Retina (tissue), 1 donor: ENCODE data around the gene TMEM59.
A peak's percentile ranks its signal among the peaks of the same experiment; 100 is the strongest.
"Not testable (repeated sequence)": the region's sequence is repeated elsewhere in the genome, so short reads cannot be mapped to it uniquely, and the experiment has no call there.

Source experiments
- DNase-seq: peaks from one replicate; pipeline ENCODE4 v3.0.0-alpha.2; 2016

Gene TMEM59

GRCh38 chr1:54052934-54053744 lies at the start of gene TMEM59, which contains the start of gene TCEANC2:
TSS of gene TMEM59 (minus strand) at chr1:54053204. CDS start at chr1:54053188, 16 bp downstream.
TSS of gene TCEANC2 (plus strand) at chr1:54053608. CDS start at chr1:54054423, 815 bp downstream.
- peak; percentile 98 for DNase-seq

GRCh38 chr1:54100500-54100899 lies 47.5 kb upstream of the TMEM59 start:
- DNase-seq: no peak

GRCh38 chr1:54099061-54099610 lies 46.1 kb upstream of the TMEM59 start:
- DNase-seq: no peak

GRCh38 chr1:54096877-54097240 lies 43.9 kb upstream of the TMEM59 start:
- no peak for DNase-seq

- no peak for DNase-seq
Observed at GRCh38 chr1:54096227-54096876, 43.3 kb upstream of the TMEM59 start.

- no peak for DNase-seq
Observed at GRCh38 chr1:54095546-54096226, 42.7 kb upstream of the TMEM59 start.

- DNase-seq: not testable (repeated sequence)
Observed at GRCh38 chr1:54094730-54095105, 41.7 kb upstream of the TMEM59 start.

- no peak for DNase-seq
Observed at GRCh38 chr1:54094001-54094729, 41.2 kb upstream of the TMEM59 start.

GRCh38 chr1:54091666-54092065 lies 38.7 kb upstream of the TMEM59 start:
- no peak for DNase-seq

- no peak for DNase-seq
Observed at GRCh38 chr1:54088385-54088784, 35.4 kb upstream of the TMEM59 start.

GRCh38 chr1:54086754-54087153 lies 33.8 kb upstream of the TMEM59 start:
- no peak for DNase-seq

- DNase-seq: no peak
Observed at GRCh38 chr1:54084794-54085193, 31.8 kb upstream of the TMEM59 start.

- DNase-seq: peak; percentile 42
Observed at GRCh38 chr1:54081306-54082270, 28.6 kb upstream of the TMEM59 start.

GRCh38 chr1:54080598-54081049 lies 27.6 kb upstream of the TMEM59 start:
- DNase-seq: no peak

GRCh38 chr1:54077359-54077758 lies 24.4 kb upstream of the TMEM59 start:
- DNase-seq: no peak

- DNase-seq: no peak
Observed at GRCh38 chr1:54070171-54070837, 17.3 kb upstream of the TMEM59 start.

GRCh38 chr1:54069791-54070170 lies 16.8 kb upstream of the TMEM59 start:
- peak; percentile 70 for DNase-seq

- no peak for DNase-seq
Observed at GRCh38 chr1:54064299-54064698, 11.3 kb upstream of the TMEM59 start.

GRCh38 chr1:54054438-54054749 lies 1.4 kb upstream of the TMEM59 start:
- DNase-seq: peak; percentile 9

GRCh38 chr1:54053745-54054437 lies 887 bp upstream of the TMEM59 start:
- DNase-seq: no peak
